Fibroblast of the conjunctiva (primary cell): ENCODE results near the gene PPDPF.

ENCODE experiments used
- DNase-seq: peaks from one replicate; pipeline ENCODE4 v3.0.0-alpha.2; 2010; ENCODE audit warnings: low read depth

The PPDPF gene

GRCh38 chr20:63522091-63522868 lies 1.7 kb downstream of the PPDPF start:
- DNase-seq = no peak

GRCh38 chr20:63522981-63523611 lies 2.5 kb downstream of the PPDPF start:
- DNase-seq = no peak

- DNase-seq = no peak
These were observed 4.6 kb downstream of the PPDPF start for GRCh38 chr20:63525185-63525584.

- DNase-seq = no peak
These were observed 5.4 kb downstream of the PPDPF start for GRCh38 chr20:63525971-63526370.

GRCh38 chr20:63527184-63527583 lies 6.6 kb downstream of the PPDPF start:
- no peak for DNase-seq

GRCh38 chr20:63529180-63529860 lies 8.8 kb downstream of the PPDPF start:
- no peak for DNase-seq

- no peak for DNase-seq
These were observed 9.6 kb downstream of the PPDPF start for GRCh38 chr20:63529861-63530787.

GRCh38 chr20:63530788-63531160 lies 10.2 kb downstream of the PPDPF start:
- DNase-seq = no peak

GRCh38 chr20:63531686-63532448 lies 11.3 kb downstream of the PPDPF start:
- no peak for DNase-seq

- no peak for DNase-seq
These were observed 11.9 kb downstream of the PPDPF start for GRCh38 chr20:63532449-63532971.

- no peak for DNase-seq
These were observed 12.8 kb downstream of the PPDPF start for GRCh38 chr20:63533388-63533787.

GRCh38 chr20:63533871-63534393 lies 13.4 kb downstream of the PPDPF start:
- DNase-seq = no peak

GRCh38 chr20:63534427-63534830 lies 13.9 kb downstream of the PPDPF start:
- DNase-seq = no peak

GRCh38 chr20:63534831-63535651 lies 14.5 kb downstream of the PPDPF start:
- no peak for DNase-seq

- DNase-seq = no peak
These were observed 15.8 kb downstream of the PPDPF start for GRCh38 chr20:63536241-63536977.

- no peak for DNase-seq
These were observed 16.5 kb downstream of the PPDPF start, which contains the start of gene PTK6 for GRCh38 chr20:63536997-63537524. Gene PTK6 (minus strand): TSS chr20:63537376. CDS start chr20:63537314, 62 bp downstream.

GRCh38 chr20:63537525-63538203 lies 17.1 kb downstream of the PPDPF start:
- peak; percentile 88 for DNase-seq
